NCI-H146 treated with DMSO at 0.1 percent for 48 hours (cell line): ENCODE results near the gene VAPB.

Experiments
- DNase-seq: peaks from one replicate; lab custom pipeline; 2025; ENCODE audit not compliant: unreplicated experiment; lab: John Stamatoyannopoulos, UW

VAPB gene

GRCh38 chr20:58458342-58459057 lies 69.5 kb downstream of the VAPB start:
- no peak for DNase-seq

DNA sequence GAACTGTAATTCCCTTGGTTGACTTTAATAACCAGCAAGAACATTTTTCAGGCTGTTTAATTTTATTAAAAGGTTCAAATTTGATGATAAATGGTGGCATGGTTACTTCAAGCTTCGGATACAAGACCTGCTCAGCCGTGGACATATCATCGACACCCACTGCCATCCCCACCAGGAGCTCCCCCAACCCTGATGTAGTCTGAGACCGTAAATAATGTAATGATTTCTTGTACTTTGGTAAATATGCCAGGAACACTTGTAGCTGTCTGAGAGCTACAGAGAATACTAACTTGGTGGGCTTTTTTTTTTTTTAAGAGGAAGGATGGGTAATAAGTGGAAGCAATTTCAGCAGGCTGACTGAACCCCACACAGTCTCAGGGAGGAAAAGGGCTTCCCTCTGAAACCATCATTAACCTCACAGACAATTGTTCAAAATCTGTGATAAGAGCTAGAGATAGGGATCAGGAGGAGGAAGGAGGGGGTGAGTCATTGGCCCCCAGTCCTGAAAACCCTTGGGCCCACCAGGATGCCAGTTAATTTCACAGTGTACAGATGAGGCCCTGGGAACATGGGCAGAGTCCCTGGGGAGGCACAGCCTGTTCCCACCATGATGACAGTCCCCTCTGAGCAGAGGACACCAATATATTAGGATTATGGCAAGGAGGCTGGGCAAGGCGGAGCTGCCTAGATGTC lies 70.2 kb downstream of the VAPB start:
- no peak for DNase-seq

GRCh38 chr20:58461104-58461503 lies 72.1 kb downstream of the VAPB start:
- DNase-seq: no peak

DNA sequence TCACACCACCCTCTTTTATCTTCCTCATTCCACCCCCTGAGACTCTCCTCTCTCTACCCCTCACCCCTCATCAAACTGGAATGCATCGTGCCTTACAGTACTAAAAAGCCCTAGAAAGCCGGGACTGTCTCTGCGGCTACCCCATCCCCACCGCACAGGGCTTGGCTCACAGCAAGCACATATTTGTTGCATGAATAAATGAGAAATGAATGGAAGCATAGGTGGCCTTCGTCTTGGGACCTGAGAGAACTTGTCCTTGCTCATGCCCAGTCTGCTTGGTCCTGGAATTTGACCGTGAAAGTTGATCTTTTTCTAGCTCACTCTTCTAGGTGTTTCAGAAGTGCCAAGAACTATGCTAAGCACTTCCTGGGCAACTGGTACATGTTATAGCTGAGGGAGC lies 72.9 kb downstream of the VAPB start:
- DNase-seq: no peak

DNA sequence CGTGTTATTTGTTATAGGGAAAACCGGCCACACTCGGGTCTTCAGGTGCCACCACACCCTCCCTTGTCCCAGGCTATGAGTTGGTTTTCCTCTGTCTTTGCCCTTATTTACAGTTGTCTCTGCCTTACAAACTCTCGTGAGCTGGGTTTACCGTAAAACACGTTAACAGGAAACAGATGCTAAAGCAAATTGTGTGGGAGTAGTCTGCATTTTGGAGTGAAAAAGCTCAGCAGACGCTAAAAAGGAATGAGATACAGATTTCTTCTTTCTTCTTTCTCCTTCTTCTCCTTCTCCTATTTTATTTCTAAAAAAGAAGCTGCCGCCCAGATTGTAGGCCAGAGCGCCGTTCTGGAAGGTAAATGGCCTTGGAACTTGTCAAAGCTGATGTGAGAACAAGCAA lies 74.2 kb downstream of the VAPB start:
- DNase-seq: no peak

DNA sequence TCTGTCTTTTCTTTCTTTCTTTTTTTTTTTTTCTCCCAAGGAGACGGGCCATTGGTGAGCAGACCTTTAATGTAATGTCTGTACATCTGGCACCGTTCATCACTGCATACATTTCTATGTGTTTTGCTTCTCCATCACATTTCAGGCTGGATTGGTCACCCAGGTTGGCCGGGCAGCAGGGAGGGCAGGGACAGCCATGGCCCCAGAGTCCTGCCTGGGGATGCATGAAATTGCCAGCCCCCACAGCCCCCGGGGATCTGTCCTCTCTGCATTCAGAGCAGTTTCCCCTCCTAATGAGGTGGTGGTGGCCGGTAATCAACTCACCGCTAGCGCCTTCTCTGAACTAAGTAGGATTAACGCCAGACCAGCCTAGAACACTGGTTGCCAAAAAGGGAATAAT lies 75.8 kb downstream of the VAPB start:
- no peak for DNase-seq

DNA sequence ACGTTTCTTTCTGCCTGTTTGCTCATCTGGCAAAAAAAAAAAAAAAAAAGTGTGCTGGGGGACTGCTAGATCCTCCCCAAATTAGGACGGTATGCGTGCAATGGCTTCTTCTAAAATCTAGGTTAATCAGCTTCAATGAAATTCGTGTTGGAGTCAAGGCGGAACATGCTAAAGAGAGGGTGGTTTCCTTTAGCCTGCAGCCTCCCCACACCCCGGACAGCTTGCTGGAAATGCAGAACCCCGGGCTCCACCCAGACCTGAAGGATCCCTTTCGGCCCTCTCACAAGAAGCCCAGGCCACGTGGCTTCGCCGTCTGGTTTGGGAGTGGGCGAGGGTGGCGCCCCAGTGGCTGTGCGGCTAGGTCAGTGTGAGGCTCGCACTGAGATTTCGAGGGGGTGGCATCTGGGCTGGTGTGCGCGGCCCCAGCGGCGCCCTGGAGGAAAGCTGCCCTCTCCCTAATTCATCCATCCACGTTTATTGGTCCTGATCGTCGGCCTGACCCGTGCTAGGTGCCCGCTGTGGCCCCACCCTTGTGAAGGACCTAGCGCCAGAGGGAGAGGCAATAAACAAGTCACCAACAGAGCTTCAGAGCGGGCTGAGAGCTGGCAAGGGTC lies 77.2 kb downstream of the VAPB start:
- DNase-seq: no peak

DNA sequence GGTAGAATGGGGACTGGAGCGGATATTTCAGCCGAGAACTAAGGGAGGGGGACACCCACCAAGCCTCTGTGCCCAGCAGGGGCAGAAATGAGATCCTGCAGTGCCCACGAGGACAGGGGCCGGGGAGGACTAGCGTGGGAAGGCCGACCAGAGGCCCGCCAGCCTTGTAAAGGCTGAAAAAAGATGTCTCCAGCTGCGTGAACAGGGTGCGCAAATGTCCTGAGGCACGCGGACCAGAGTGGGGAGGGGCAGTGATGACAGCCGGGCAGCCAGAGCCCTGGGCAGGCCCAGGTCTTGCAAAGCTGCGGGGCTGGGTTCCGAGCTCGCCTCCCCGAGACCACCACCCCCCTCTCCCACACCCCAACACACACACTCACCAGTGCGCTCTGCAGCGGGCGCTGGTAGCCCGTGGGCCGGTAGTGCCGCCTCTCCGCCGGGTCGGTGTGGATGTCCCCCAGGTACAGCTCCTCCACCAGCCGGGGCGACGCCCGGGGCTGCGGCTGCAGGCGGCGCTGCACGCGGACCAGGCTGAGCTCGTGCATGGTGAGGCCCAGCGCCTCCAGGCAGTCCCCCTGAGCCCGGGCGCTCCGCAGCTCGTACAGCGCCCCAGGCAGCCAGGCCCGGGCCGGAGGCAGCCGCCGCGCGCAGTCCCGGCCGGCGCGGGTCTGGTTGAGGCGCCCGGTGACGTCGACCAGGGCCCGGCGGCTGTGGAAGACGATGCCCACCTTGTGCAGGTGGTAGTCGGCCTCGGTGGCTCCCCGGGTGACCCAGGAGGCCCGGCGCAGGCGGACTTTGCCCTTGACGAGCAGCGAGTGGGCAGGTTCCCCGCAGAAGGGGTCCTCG lies 77.9 kb downstream of the VAPB start:
- DNase-seq: no peak

GRCh38 chr20:58467572-58468527 lies 78.8 kb downstream of the VAPB start:
- DNase-seq: no peak

DNA sequence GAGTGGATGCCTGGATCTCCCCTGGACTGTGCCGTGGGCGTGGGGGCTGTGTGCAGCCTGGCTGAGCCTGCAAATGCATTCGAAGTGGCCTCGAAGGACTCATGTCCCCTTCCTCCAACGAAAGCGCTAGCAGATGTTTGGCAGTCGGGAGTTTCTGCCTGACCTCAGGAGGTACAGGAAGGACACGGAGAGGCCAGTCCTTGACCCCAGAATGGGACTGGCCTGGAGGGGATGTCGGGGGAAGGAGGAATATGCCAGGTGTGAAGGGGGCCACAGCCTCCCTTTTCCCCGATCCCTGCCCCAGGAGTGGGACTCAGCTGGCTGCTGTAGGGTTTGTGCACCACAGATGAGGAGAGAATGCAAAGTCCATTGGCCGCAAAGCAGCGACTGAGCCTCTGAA lies 80.6 kb downstream of the VAPB start:
- no peak for DNase-seq

DNA sequence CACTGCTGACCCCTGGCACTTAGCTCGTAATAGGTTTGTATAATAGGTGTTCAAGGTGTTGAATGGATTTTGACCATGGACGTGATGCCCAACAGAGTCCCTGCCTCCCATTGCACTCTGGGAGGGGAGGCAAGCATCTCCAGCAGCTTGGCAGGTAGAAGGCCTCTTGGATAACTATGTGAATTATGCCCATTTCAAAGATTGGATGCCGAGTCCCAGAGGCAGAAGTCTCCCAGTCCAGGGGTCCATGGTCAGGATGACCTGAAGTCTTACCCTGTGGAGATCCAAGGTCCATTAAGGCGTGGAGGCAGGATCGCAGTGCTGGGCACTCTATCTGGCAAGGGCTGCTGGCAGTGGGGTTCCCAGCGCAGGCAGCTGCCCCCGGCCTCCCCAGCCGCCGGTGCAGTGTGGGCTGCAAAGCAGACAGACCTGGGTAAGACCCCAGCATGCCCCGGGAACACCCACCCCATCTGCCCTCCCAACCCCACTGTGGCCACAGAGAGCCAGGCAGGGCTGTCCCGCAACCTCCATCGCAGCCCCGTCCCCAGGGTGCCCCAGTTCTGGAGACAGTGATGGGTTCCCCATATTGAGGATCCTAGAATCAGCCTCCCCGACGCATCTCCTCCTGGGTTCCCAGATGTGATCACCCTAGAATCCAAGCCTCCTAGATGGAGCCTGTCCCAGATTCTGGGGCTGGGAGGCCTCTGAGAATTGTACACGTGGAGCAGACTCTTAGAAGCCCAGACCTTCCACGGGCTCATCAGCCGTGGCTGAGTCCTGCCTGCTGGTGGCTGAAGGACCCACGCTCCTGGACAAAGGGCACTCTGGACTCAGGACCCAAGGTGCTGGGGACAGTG lies 81.5 kb downstream of the VAPB start:
- no peak for DNase-seq

- no peak for DNase-seq
Measured at GRCh38 chr20:58471193-58472164, 82.5 kb downstream of the VAPB start.

GRCh38 chr20:58472273-58473018 lies 83.4 kb downstream of the VAPB start:
- no peak for DNase-seq

DNA sequence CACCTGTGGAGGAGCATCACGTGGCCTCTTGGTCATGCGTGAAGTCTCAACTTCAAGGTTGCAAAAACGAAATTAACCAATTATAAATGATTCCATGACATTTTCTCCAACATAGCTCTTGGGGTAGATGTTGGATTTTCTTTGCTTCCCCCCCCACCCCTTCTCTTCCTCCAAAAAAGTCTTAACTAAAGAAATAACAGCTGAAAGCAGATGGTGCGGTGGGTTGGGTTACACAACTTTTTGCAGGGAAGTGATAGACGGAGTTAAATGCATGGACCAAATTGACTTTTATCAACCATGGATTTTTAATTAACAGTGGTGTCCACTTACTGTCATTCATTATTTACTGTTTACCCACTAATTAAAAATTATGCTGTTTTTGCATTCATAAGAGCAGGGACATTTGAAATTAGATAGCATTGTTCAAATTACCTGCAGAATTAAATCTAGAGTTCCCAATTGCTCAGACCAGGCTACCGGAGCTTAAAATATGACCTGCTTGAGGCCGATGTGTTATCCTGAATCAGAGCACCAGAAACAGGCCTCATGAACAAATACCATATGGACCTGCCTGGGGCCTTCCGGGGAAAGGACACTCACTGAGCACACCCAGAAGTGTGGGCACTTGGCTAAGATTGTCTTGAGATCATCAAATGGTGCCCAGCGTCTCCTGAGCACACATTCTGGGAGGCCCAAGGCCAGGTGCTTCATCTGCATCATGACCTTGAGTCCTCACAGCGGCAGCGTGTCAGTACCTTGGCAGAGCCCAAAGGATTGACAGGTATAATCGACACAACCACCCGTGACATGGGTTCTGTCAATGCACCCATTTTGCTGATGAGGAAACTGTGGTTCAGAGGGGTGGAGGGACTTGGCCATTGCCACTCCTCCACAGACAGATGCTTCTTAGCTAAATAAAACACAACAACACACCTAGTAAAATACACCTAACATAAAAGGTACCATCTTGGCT lies 84.7 kb downstream of the VAPB start:
- DNase-seq: no peak

DNA sequence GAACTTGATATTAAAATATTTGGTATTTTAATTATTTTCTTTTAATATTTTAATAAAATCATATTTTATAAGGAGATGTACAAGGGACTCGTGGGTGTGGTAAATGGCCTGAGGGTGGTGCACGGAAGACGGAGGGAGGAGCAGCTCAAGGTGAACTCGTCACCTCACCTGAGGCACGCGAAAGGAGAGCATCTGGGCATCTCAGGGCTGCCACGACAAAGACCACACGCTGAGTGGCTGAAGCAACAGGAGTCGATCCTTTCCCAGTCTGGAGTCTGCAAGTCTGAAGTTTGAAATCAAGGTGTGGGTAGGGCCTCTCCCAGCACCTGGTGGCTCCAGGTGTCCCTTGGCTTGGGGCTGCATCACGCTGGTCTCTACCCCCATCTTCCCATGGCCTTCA lies 86.4 kb downstream of the VAPB start:
- DNase-seq: no peak

DNA sequence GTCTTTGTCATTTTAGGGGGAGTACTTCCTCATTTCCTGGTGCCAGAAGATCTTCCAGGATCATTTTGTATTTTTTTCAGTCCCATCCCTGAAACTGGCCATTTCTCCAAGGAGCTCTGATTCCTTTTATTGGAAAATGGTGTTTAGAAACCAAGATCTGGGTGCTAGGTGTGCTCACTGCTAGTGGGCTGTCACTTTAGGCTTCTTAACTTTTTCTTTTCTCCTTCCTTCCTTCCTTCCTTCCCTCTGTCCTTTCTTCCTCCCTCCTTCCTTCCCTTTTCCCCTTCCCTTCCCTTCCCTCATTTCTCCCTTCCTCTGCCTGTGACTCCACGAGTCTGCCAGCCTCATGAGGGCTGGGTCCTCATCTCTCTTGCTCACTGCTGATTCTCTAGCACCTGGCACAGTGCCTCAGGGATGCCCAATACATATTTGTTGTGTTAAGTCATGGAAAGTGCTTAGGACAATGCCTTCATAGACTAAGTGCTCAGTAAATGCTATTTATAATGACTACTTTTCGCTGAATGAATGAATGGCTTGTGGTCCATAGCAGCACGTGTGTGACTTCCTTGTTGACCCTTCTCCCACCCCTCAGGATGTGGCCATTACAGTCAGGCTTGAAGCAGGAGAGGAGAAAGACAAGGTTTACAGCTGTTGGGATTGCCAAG lies 89.2 kb downstream of the VAPB start:
- no peak for DNase-seq
